HEK293 (cell line): ENCODE results near the gene LIME1.

ENCODE experiments used
- CTCF ChIA-PET: fragments of 350-600 bp; formaldehyde crosslinking; extraction: SDS; loops from one replicate; lab custom pipeline; 2021; ENCODE audit warnings: antibody characterized with exemption; lab: Yijun Ruan, JAX
- POLR2A ChIA-PET: fragments of 300-600 bp; formaldehyde crosslinking; extraction: SDS; loops from one replicate; lab custom pipeline; 2020; ENCODE audit warnings: antibody characterized with exemption, inconsistent platforms; lab: Yijun Ruan, JAX
- H3K27ac ChIP-seq: fragments of 200-500 bp; sonication (Bioruptor generic); 2 replicates; pipeline ENCODE4 v1.5.1; 2014; ENCODE audit warnings: low read depth, low read length, control low read depth, inconsistent platforms; ENCODE audit errors: extremely low read depth
- H3K36me3 ChIP-seq, 2 experiments: fragments of 200-500 bp in 1 of 2; sonication (Bioruptor generic) in 1 of 2; 1 replicate in 1 of 2; 2 replicates in 1 of 2; pipeline ENCODE4 v1.5.1; 2014 to 2017; ENCODE audit warnings: inconsistent platforms in 2 of 2, low read length in 2 of 2; ENCODE audit not compliant: control insufficient read depth in 2 of 2, insufficient read depth in 1 of 2
- H3K4me1 ChIP-seq: fragments of 200-500 bp; sonication (Bioruptor generic); 2 replicates; pipeline ENCODE4 v1.5.1; 2014; ENCODE audit warnings: mild to moderate bottlenecking, low read length, inconsistent platforms; ENCODE audit not compliant: control insufficient read depth, insufficient read depth
- H3K4me3 ChIP-seq: 2 replicates; pipeline ENCODE4 v1.5.1; 2011; ENCODE audit warnings: low read depth, mild to moderate bottlenecking, control low read depth, low read length, moderate library complexity
- H3K9me3 ChIP-seq: fragments of 200-500 bp; sonication (Bioruptor generic); 2 replicates; pipeline ENCODE4 v1.5.1; 2014; ENCODE audit warnings: low read depth, low read length, inconsistent platforms; ENCODE audit not compliant: control insufficient read depth, insufficient read depth
- KLF10 ChIP-seq: fragments of 450-650 bp; IDR thresholded peaks from 2 replicates; pipeline ENCODE4 v1.5.1; 2018; ENCODE audit warnings: missing biosample characterization, mild to moderate bottlenecking, missing genetic modification characterization
- SALL2 ChIP-seq: fragments of 450-650 bp; formaldehyde crosslinking; IDR thresholded peaks from 2 replicates; pipeline ENCODE4 v1.5.0; 2017; ENCODE audit warnings: missing biosample characterization, mild to moderate bottlenecking, missing genetic modification characterization, borderline replicate concordance
- ZBTB10 ChIP-seq: fragments of 450-650 bp; formaldehyde crosslinking; IDR thresholded peaks from 2 replicates; pipeline ENCODE4 v1.5.1; 2016; ENCODE audit warnings: missing biosample characterization, missing genetic modification characterization
- ZBTB49 ChIP-seq: fragments of 450-650 bp; formaldehyde crosslinking; IDR thresholded peaks from 2 replicates; pipeline ENCODE4 v1.5.1; 2016; ENCODE audit warnings: missing biosample characterization, missing genetic modification characterization, low read depth
- ZIC2 ChIP-seq: fragments of 450-650 bp; formaldehyde crosslinking; IDR thresholded peaks from 2 replicates; pipeline ENCODE4 v1.5.1; 2016; ENCODE audit warnings: missing biosample characterization, missing genetic modification characterization
- ZNF140 ChIP-seq: fragments of 450-650 bp; formaldehyde crosslinking; IDR thresholded peaks from 2 replicates; pipeline ENCODE4 v1.5.1; 2016; ENCODE audit warnings: missing biosample characterization, missing genetic modification characterization
- ZNF211 ChIP-seq: fragments of 450-650 bp; formaldehyde crosslinking; IDR thresholded peaks from 2 replicates; pipeline ENCODE4 v1.5.1; 2016; ENCODE audit warnings: low read depth, missing biosample characterization, missing genetic modification characterization
- ZNF292 ChIP-seq: fragments of 450-650 bp; formaldehyde crosslinking; IDR thresholded peaks from 2 replicates; pipeline ENCODE4 v1.5.1; 2016; ENCODE audit warnings: low read depth, missing biosample characterization, missing genetic modification characterization, borderline replicate concordance
- ZNF521 ChIP-seq: fragments of 450-650 bp; formaldehyde crosslinking; IDR thresholded peaks from 2 replicates; pipeline ENCODE4 v1.5.1; 2017; ENCODE audit warnings: missing biosample characterization, mild to moderate bottlenecking, missing genetic modification characterization
- ZNF621 ChIP-seq: fragments of 450-650 bp; formaldehyde crosslinking; IDR thresholded peaks from 2 replicates; pipeline ENCODE4 v1.5.1; 2017; ENCODE audit warnings: missing biosample characterization, missing genetic modification characterization
- ZNF707 ChIP-seq: fragments of 450-650 bp; formaldehyde crosslinking; IDR thresholded peaks from 2 replicates; pipeline ENCODE4 v1.5.1; 2016; ENCODE audit warnings: missing biosample characterization, missing genetic modification characterization
- ZSCAN5A ChIP-seq: fragments of 450-650 bp; formaldehyde crosslinking; IDR thresholded peaks from 2 replicates; pipeline ENCODE4 v1.5.1; 2016; ENCODE audit warnings: missing biosample characterization, missing genetic modification characterization

Gene LIME1

GRCh38 chr20:63689046-63690002, 47.1 kb upstream of the LIME1 start (continued):
- TF ChIP-seq ZBTB49 (tag by site-specific recombination) = no peak
- no peak for TF ChIP-seq ZNF292 (tag by site-specific recombination)
- TF ChIP-seq ZSCAN5A (tag by site-specific recombination) = no peak

GRCh38 chr20:63690003-63690897, 46.2 kb upstream of the LIME1 start:
- CTCF ChIA-PET = interaction anchor here (0.6 to 1.5 kb wide), 2 partner anchors 152 to 381 kb away, joined by 3 to 4 read pairs; no protein-coding TSS in a partner anchor
- Histone ChIP-seq H3K36me3 (peaks cover 0 to 9% of the 10 kb centered on the region in 2 experiments; a peak in 1 of 3 replicates), H3K27ac (no peak overlapping the region), H3K4me1 (no peaks in the 10 kb centered on the region), H3K4me3 (no peak overlapping the region), H3K9me3 (no peaks in the 10 kb centered on the region)
- TF ChIP-seq ZBTB10 (tag by site-specific recombination) = 0 out of 2 replicates have a peak, but pooled peaks have one; percentile 38
- no peak for TF ChIP-seq ZNF140 (tag by site-specific recombination)
- TF ChIP-seq ZNF621 = no peak
- no peak for TF ChIP-seq ZNF211 (tag by site-specific recombination)
- 0 out of 2 replicates have a peak, but pooled peaks have one; percentile 2 for TF ChIP-seq KLF10 (tag by site-specific recombination)
- peak; percentile 10; the same call in 1 of the 2 replicates for TF ChIP-seq ZIC2 (tag by site-specific recombination)
- no peak for TF ChIP-seq ZNF707 (tag by site-specific recombination)
- TF ChIP-seq ZNF521 (tag by site-specific recombination) = no peak
- TF ChIP-seq SALL2 (tag by site-specific recombination) = no peak
- POLR2A ChIA-PET = no interaction called here
